ENCODE results near the gene ZAP70. TPM values are rescaled to one million over a fixed set of nuclear protein-coding genes. Genes with fewer than 3 reads are reported as not detected.

ZAP70 gene
- polyA plus RNA-seq, 1 donor (not counting 4 experiments of a cell fraction or from before 2014, with no cell fraction given): 1.6 TPM

- peaks cover 0 to 5% of the 10 kb centered on the region in 2 experiments for H3K36me3 ChIP-seq (ENCODE audit: control insufficient read depth in 2 of 2, extremely low read depth in 1 of 2, insufficient read depth in 2 of 2, low read length in 2 of 2)
- DNase-seq (ENCODE audit: low read depth, low spot score) (no peak), FAIRE-seq (no peak)
- TF ChIP-seq EZH2 (IDR thresholded peaks at IDR 0.05; ENCODE audit: low read length) (no peak), CTCF (optimal IDR thresholded peaks at IDR 0.05 in 1 of 3, IDR thresholded peaks at IDR 0.05 in 1 of 3, conservative IDR thresholded peaks at IDR 0.05 in 1 of 3; ENCODE audit: extremely low read depth in 1 of 3, insufficient read depth in 2 of 3, low read length in 3 of 3) (no peak)
- no peak overlapping the region for H2AFZ ChIP-seq (ENCODE audit: control insufficient read depth, low read length)
- no peak overlapping the region for H3K4me2 ChIP-seq (ENCODE audit: control insufficient read depth, extremely low read depth, insufficient read depth, low read depth, low read length)
- H3K4me1 ChIP-seq (ENCODE audit: control insufficient read depth, extremely low read depth, insufficient read depth, low read length): peaks cover 13% of the 10 kb centered on the region
- H3K9me1 ChIP-seq (ENCODE audit: control insufficient read depth, extremely low read depth, insufficient read depth, low read length): no peaks in the 10 kb centered on the region
- dilution Hi-C loops (cut with MboI; ENCODE audit: extremely low pct_ligation_motif_present, low sequenced_read_pairs): no loop called here
- no peaks in the 10 kb centered on the region for H3K27me3 ChIP-seq (ENCODE audit: control insufficient read depth, extremely low read depth, insufficient read depth, low read length)
- no peaks in the 10 kb centered on the region for H3K79me2 ChIP-seq (ENCODE audit: control insufficient read depth, insufficient read depth, low read length)
- H3K9me3 ChIP-seq (ENCODE audit: control insufficient read depth, low read depth, low read length): no peaks in the 10 kb centered on the region
- no peak overlapping the region for H3K9ac ChIP-seq (ENCODE audit: control insufficient read depth, extremely low read depth, insufficient read depth, low read length)
- no peak overlapping the region for H3K27ac ChIP-seq (ENCODE audit: control insufficient read depth, insufficient read depth, low read length)
- H4K20me1 ChIP-seq (ENCODE audit: control insufficient read depth, extremely low read depth, insufficient read depth, low read length): no peaks in the 10 kb centered on the region
- H3K4me3 ChIP-seq (ENCODE audit: control insufficient read depth in 2 of 3, extremely low read depth in 1 of 3, insufficient read depth in 2 of 3, low read depth in 1 of 3, low read length in 3 of 3): no peak overlapping the region
Measured at GRCh38 chr2:97742381-97742847, 29.0 kb downstream of the ZAP70 start.

- no peaks in the 10 kb centered on the region for H3K9me3 ChIP-seq (ENCODE audit: control insufficient read depth, low read depth, low read length)
- no peak for FAIRE-seq
- H3K9me1 ChIP-seq (ENCODE audit: control insufficient read depth, extremely low read depth, insufficient read depth, low read length): no peaks in the 10 kb centered on the region
- H3K4me3 ChIP-seq (ENCODE audit: control insufficient read depth in 2 of 3, extremely low read depth in 1 of 3, insufficient read depth in 2 of 3, low read depth in 1 of 3, low read length in 3 of 3): no peak overlapping the region
- no peaks in the 10 kb centered on the region for H3K27me3 ChIP-seq (ENCODE audit: control insufficient read depth, extremely low read depth, insufficient read depth, low read length)
- no peak for DNase-seq (ENCODE audit: low read depth, low spot score)
- H2AFZ ChIP-seq (ENCODE audit: control insufficient read depth, low read length): no peak overlapping the region
- TF ChIP-seq CTCF (optimal IDR thresholded peaks at IDR 0.05 in 1 of 3, IDR thresholded peaks at IDR 0.05 in 1 of 3, conservative IDR thresholded peaks at IDR 0.05 in 1 of 3; ENCODE audit: extremely low read depth in 1 of 3, insufficient read depth in 2 of 3, low read length in 3 of 3): no peak
- no peak for TF ChIP-seq EZH2 (IDR thresholded peaks at IDR 0.05; ENCODE audit: low read length)
- H3K4me1 ChIP-seq (ENCODE audit: control insufficient read depth, extremely low read depth, insufficient read depth, low read length): peaks cover 13% of the 10 kb centered on the region
- H3K27ac ChIP-seq (ENCODE audit: control insufficient read depth, insufficient read depth, low read length): no peak overlapping the region
- H3K36me3 ChIP-seq (ENCODE audit: control insufficient read depth in 2 of 2, extremely low read depth in 1 of 2, insufficient read depth in 2 of 2, low read length in 2 of 2): peaks cover 0 to 5% of the 10 kb centered on the region in 2 experiments
- H3K4me2 ChIP-seq (ENCODE audit: control insufficient read depth, extremely low read depth, insufficient read depth, low read depth, low read length): no peak overlapping the region
- H4K20me1 ChIP-seq (ENCODE audit: control insufficient read depth, extremely low read depth, insufficient read depth, low read length): no peaks in the 10 kb centered on the region
- H3K9ac ChIP-seq (ENCODE audit: control insufficient read depth, extremely low read depth, insufficient read depth, low read length): no peak overlapping the region
- dilution Hi-C loops (cut with MboI; ENCODE audit: extremely low pct_ligation_motif_present, low sequenced_read_pairs): no loop called here
- H3K79me2 ChIP-seq (ENCODE audit: control insufficient read depth, insufficient read depth, low read length): no peaks in the 10 kb centered on the region
Measured at GRCh38 chr2:97743913-97744312, 30.5 kb downstream of the ZAP70 start.

Measured in keratinocyte (primary cell).